Thyroid gland (tissue), 4 donors: ENCODE results near the gene TENT4A. TPM values are rescaled to one million over a fixed set of nuclear protein-coding genes. Genes with fewer than 3 reads are reported as not detected.

Experiments
- DNase-seq, 2 donors: peaks; one replicate each; pipeline ENCODE4 v3.0.0-alpha.2; 2019
- H3K27ac ChIP-seq, 3 donors: fragments of 200-600 bp; sonication (generic); 1 replicate in 2 of 3; 2 replicates in 1 of 3; pipeline ENCODE4 v1.5.1; 2016 to 2019; ENCODE audit warnings: mild to moderate bottlenecking in 1 of 3, moderate library complexity in 1 of 3
- H3K27me3 ChIP-seq: fragments of 200-600 bp; sonication (generic); one replicate; pipeline ENCODE4 v1.5.1; 2019
- H3K36me3 ChIP-seq, 2 donors: fragments of 200-600 bp; sonication (generic); one replicate each; pipeline ENCODE4 v1.5.1; 2016 to 2019
- H3K4me1 ChIP-seq, 2 donors: fragments of 200-600 bp; sonication (generic); one replicate each; pipeline ENCODE4 v1.5.1; 2017 to 2019
- H3K4me3 ChIP-seq, 3 donors: fragments of 200-600 bp; sonication (generic); replicated peaks in 1 of 3; 1 replicate in 2 of 3; 2 replicates in 1 of 3; pipeline ENCODE4 v1.5.1; 2016; ENCODE audit warnings: mild to moderate bottlenecking in 1 of 3
- H3K9me3 ChIP-seq: fragments of 200-600 bp; sonication (generic); one replicate; pipeline ENCODE4 v1.5.1; 2017
- POLR2A ChIP-seq, 2 donors: fragments of 450-650 bp; IDR thresholded peaks; one replicate each; pipeline ENCODE4 v1.6.1; 2017; ENCODE audit warnings: antibody characterized with exemption in 2 of 2, mild to moderate bottlenecking in 2 of 2, moderate library complexity in 1 of 2
- WGBS, 2 donors: methylation state at CpG; one replicate each; pipeline ENCODE4 v1.1.5; 2017; 5-methylcytosine and 5-hydroxymethylcytosine counted together
- intact Hi-C: fragments of 100-400 bp; cut with DNase I; formaldehyde crosslinking; loops from one replicate; pipeline ENCODE4 v1.15.1; 2023
- total RNA-seq, 4 donors: library from RNA; depleted of rRNA; stranded (reverse); fragments of >200 nt; gene quantifications; one replicate each; pipeline ENCODE4 v1.2.3, GENCODE V29; 2016
- TF ChIP-seq, protein P1 (sequence below), 6 experiments: fragments of 200-600 bp in 3 of 6; fragments of 450-650 bp in 3 of 6; sonication (generic) in 3 of 6; IDR thresholded peaks; one replicate each; pipeline ENCODE4 v1.5.1; 2016 to 2019; ENCODE audit warnings: antibody characterized with exemption in 6 of 6, mild to moderate bottlenecking in 2 of 6, inconsistent platforms in 1 of 6, moderate library complexity in 1 of 6

Gene TENT4A
- total RNA-seq, 4 donors from 2014 or later, result 19.8 to 41.2 (median 29.4) TPM

DNA sequence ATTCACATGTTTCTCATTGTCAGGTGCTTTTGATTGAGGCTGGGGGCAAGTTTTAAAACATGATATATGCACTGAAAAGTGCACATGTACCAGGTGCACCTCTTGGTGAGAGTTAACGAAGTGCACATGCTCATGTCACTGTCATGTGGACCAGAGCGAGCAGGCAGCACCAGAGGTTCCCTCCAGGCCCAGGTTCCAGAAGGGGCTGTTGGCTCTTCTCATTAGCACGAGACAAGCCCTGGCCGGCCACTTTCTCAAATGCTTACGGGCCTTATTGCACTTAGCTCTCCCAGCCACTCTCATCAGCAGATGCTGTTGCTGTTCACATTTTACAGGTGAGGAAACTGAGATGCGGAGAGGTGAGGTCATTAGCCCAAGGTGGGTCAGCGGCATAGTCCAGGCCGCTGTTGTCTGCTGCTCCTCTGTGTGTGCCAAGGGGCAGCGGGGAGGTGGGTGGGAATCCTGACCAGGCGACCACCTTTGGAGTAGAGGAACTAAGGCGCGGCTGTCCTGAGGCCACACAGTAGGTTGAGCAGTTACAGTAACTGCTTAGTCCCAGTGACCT lies 27.4 kb downstream of the TENT4A start:
- WGBS, 2 donors, result 86 to 91% methylated on average over 11 to 12 of the region's 12 CpGs
- no peak overlapping the region for H3K4me3 ChIP-seq
- no peaks in the 10 kb centered on the region for H3K4me1 ChIP-seq
- no peak for TF ChIP-seq POLR2A (IDR thresholded peaks at IDR 0.05)
- TF ChIP-seq, protein P1, sequence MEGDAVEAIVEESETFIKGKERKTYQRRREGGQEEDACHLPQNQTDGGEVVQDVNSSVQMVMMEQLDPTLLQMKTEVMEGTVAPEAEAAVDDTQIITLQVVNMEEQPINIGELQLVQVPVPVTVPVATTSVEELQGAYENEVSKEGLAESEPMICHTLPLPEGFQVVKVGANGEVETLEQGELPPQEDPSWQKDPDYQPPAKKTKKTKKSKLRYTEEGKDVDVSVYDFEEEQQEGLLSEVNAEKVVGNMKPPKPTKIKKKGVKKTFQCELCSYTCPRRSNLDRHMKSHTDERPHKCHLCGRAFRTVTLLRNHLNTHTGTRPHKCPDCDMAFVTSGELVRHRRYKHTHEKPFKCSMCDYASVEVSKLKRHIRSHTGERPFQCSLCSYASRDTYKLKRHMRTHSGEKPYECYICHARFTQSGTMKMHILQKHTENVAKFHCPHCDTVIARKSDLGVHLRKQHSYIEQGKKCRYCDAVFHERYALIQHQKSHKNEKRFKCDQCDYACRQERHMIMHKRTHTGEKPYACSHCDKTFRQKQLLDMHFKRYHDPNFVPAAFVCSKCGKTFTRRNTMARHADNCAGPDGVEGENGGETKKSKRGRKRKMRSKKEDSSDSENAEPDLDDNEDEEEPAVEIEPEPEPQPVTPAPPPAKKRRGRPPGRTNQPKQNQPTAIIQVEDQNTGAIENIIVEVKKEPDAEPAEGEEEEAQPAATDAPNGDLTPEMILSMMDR (IDR thresholded peaks at IDR 0.05), result no peak
- peaks cover 29 to 31% of the 10 kb centered on the region in 2 donors for H3K36me3 ChIP-seq
- intact Hi-C loops, result loop anchor here (10.0 kb wide), 1 partner anchor 106 kb away; the partner anchor contains the start of genes NSUN2 and SRD5A1
- no peaks in the 10 kb centered on the region for H3K9me3 ChIP-seq
- DNase-seq, result no peak
- H3K27ac ChIP-seq, result no peak overlapping the region
- no peaks in the 10 kb centered on the region for H3K27me3 ChIP-seq

DNA sequence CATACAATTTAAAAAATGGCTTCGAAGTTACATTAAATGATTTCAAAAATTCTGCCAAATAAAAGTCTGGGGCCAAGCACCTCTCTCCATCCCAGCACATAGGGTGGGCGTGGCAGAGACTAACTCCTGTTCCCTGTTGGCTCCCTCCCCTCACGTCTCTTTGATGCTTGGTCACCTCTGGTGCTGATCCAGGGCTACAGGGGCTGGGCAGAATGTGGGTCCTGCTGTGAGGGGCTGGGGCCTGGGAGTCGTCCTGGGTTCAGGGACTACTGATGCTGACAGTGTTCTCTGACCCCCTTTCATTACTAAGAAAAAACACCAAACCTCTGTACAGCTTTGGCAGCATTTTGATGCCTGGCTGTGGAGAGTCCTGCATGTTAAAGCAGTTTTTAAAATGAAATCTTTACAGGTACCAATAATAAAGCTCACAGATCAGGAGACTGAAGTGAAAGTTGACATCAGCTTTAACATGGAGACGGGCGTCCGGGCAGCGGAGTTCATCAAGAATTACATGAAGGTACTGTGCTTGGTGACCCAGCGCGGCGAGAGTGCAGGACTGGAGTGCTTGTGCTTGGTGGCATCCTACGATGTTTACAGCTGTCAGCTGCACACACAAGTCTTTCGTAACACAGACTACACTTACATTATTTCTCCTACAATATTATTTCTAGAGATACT lies 29.0 kb downstream of the TENT4A start:
- H3K36me3 ChIP-seq, result peaks cover 31 to 38% of the 10 kb centered on the region in 2 donors
- intact Hi-C loops, result loop anchor here (10.0 kb wide), 1 partner anchor 107 kb away; the partner anchor contains the start of genes NSUN2 and SRD5A1
- H3K27ac ChIP-seq, result no peak overlapping the region
- no peak overlapping the region for H3K4me3 ChIP-seq
- no peaks in the 10 kb centered on the region for H3K27me3 ChIP-seq
- no peak for DNase-seq
- TF ChIP-seq POLR2A (IDR thresholded peaks at IDR 0.05), result no peak
- TF ChIP-seq, protein P1 (IDR thresholded peaks at IDR 0.05), result no peak
- 89 to 94% methylated on average over 13 of the region's 13 CpGs for WGBS, 2 donors
- H3K4me1 ChIP-seq, result no peaks in the 10 kb centered on the region
- no peaks in the 10 kb centered on the region for H3K9me3 ChIP-seq

DNA sequence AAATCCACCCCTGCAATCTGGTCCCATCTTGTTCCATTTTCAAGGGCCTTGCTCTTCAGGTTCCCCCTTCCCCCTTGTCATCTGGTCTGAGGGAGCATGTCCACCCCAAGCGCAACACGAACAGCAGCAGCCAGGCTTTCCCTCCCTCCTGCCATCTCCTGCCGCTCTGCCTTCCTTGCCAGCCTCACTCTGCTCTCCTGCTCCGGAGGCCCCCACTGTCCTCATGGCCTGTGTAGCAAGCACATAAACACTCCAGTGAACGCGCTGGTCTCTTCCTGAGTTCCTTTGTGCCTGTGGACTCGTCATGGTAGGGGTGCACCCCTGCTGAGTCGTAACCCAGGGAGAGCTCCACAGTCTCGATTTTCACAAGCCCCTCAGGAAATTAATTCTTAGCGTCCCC lies 29.9 kb downstream of the TENT4A start:
- intact Hi-C loops, result loop anchor here (10.0 kb wide), 1 partner anchor 108 kb away; the partner anchor contains the start of genes NSUN2 and SRD5A1
- Histone ChIP-seq H3K4me3 (no peak overlapping the region), H3K4me1 (no peaks in the 10 kb centered on the region), H3K9me3 (no peaks in the 10 kb centered on the region), H3K27ac (no peak overlapping the region), H3K27me3 (no peaks in the 10 kb centered on the region), H3K36me3 (peaks cover 31 to 37% of the 10 kb centered on the region in 2 donors)
- no peak for DNase-seq
- WGBS, 2 donors, result 82 to 87% methylated on average over 10 of the region's 10 CpGs
- TF ChIP-seq POLR2A (IDR thresholded peaks at IDR 0.05), result no peak
- TF ChIP-seq, protein P1 (IDR thresholded peaks at IDR 0.05), result no peak

DNA sequence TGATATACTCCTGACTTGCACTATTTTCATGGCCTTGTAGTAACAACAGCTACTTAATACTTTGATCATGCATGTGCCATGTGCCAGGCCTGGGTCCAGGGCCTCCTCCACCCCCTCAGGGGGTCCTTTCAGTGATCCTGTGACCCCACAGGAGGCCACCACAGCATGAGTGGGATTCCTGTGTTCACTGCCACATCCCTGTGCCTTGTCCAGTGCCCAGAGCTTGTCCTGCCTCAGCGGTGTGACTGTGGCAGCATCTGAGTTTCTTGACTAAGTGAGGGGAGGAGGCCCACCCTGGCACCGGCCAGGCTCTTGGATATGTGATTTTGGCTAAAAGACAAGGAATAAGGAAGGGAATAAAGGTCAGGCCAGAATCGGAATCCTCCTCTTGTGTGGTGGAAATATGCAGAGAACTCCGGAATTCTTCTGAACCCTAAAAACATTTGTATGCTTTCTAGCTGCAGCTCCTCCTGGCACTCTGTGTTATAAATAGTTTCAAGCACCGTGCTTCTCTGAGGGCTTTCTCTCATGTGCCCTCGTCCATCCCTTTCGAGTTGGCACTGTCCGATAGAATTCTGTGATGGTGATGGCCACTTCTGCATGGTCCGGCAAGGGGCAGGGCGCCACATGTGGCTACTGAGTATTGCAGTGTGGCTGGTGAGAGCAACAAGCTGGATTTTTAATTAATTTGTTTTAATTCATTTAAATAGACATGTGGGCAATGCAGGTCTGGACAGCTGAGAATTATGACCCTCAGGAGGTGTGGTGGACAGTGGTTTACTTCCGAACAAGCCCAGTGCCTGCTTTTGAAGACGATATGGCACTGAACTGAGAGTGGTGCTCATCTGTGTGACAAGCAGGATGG lies 31.8 kb downstream of the TENT4A start:
- intact Hi-C loops, result loop anchor here (10.0 kb wide), 1 partner anchor 110 kb away; the partner anchor contains the start of genes NSUN2 and SRD5A1
- Histone ChIP-seq H3K4me3 (no peak overlapping the region), H3K27ac (no peak overlapping the region), H3K27me3 (no peaks in the 10 kb centered on the region), H3K36me3 (peaks cover 24 to 30% of the 10 kb centered on the region in 2 donors), H3K4me1 (no peaks in the 10 kb centered on the region), H3K9me3 (no peaks in the 10 kb centered on the region)
- TF ChIP-seq, protein P1 (IDR thresholded peaks at IDR 0.05), result no peak
- TF ChIP-seq POLR2A (IDR thresholded peaks at IDR 0.05), result no peak
- WGBS, 2 donors, result 84 to 86% methylated on average over 12 of the region's 12 CpGs
- DNase-seq, result no peak
